GM18505 (cell line): ENCODE data around the gene MRPS34.

Source experiments
- ATAC-seq: cut with Tn5 transposase; IDR thresholded peaks from one replicate; pipeline ENCODE4 v1.9.1; 2021; ENCODE audit not compliant: unreplicated experiment
- POLR2A ChIP-seq: IDR thresholded peaks from 4 replicates; pipeline ENCODE4 v1.6.1; 2011; ENCODE audit warnings: borderline replicate concordance; ENCODE audit not compliant: insufficient read depth, insufficient read length; ENCODE audit errors: extremely low read depth

MRPS34 gene

DNA sequence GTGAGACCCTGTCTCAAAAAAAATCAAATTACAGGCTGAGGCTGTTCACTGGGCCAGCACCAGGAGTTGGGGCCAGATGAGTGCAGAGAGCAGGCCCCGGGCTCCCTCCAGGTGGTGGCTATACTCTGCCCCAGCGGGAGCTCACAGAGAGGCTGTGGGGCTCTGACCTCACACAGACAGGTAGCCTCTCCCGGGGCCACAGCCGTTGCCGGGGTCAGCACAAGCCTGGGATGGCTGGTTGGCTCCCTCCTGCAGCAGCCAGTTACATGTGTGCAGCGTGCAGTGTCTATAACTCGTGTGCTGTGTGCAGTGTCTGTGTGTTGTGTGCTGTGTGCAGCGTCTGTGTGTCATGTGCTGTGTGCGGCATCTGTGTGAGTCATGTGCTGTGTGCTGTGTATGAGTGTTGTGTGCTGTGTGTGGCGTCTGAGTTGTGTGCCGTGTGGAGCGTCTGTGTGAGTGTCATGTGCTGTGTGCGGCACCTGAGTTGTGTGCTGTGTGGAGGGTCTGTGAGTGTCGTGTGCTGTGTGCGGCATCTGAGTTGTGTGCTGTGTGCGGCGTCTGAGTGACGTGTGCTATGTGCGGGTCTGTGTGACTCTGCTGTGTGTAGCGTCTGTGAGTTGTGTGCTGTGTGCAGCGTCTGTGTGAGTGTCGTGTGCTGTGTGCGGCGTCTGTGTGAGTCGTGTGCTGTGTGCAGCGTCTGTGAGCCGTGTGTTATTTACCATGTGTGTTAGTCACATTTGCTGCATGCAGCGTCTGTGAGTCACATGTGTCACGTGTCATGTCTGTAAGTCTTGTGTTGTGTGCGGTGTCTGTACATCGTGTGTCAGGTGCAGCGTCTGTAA, 46.1 kb downstream of the MRPS34 start:
- no peak for ATAC-seq

DNA sequence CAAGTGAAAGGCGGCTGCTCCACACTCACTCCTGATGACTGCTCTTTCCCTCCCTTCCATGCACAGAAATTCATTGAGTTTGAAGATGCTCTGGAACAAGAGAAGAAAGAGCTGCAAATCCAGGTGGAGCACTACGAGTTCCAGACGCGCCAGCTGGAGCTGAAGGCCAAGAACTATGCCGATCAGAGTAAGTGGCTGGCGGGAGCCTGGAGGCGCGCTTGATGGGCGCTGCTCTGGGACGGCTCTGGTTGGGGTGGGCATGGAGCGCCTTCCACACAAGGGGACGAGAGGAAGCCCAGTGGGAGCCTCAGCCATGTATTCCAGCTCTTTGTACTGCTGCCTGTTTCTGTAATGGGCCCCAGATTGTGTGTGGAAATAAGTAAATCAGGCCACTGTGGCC, 48.4 kb downstream of the MRPS34 start:
- no peak for TF ChIP-seq POLR2A
- no peak for ATAC-seq

More for the DNA sequence above, 46.1 kb downstream of the MRPS34 start:
- no peak for TF ChIP-seq POLR2A

DNA sequence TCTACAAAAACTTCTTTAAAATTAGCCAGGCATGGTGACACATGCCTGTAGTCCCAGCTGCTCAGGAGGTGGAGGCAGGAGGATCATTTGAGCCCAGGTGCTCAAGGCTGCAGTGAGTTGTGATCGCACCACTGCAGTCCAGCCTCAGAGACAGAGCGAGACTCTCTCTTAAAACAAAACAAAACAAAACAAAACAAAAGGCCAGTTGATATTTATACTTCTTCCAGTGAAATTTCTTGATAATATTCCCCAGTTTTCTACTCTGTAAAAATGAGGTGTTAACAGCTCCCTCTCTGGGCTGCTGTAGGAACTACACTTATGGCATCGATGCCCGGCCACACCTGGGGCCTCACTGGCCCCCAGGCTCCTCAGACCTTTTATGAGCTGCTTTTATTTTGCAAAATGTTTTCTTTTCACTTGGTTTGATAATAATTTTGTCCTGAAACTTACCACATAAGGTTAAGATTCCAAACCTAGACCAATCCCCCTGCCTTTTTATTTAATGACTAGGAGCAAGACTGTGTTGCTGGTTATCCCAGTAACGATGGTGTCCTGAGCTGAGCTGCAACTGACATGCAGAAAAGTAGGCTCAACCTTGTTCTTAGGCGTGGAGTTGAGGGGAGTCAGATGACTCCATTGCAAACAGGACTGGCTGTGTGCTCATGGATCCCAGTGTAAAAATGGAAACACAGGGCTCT, 49.3 kb downstream of the MRPS34 start:
- ATAC-seq: no peak

More for the DNA sequence above, 49.3 kb downstream of the MRPS34 start:
- TF ChIP-seq POLR2A: no peak
